ENCODE measurements around the gene TRIM61. TPM values are rescaled to one million over a fixed set of nuclear protein-coding genes. Genes with fewer than 3 reads are reported as not detected.
"Not testable (repeated sequence)": the region's sequence is repeated elsewhere in the genome, so short reads cannot be mapped to it uniquely, and the experiment has no call there.

Gene TRIM61
- total RNA-seq, 1 donor from 2014 or later, result 0.89 TPM

- H3K27ac ChIP-seq, result no peak overlapping the region
- no peaks in the 10 kb centered on the region for H3K9me3 ChIP-seq
- no peaks in the 10 kb centered on the region for H3K4me1 ChIP-seq
- no peak overlapping the region for H3K4me3 ChIP-seq
- H3K27me3 ChIP-seq (ENCODE audit: low read depth), result no peaks in the 10 kb centered on the region
- TF ChIP-seq, protein P1, sequence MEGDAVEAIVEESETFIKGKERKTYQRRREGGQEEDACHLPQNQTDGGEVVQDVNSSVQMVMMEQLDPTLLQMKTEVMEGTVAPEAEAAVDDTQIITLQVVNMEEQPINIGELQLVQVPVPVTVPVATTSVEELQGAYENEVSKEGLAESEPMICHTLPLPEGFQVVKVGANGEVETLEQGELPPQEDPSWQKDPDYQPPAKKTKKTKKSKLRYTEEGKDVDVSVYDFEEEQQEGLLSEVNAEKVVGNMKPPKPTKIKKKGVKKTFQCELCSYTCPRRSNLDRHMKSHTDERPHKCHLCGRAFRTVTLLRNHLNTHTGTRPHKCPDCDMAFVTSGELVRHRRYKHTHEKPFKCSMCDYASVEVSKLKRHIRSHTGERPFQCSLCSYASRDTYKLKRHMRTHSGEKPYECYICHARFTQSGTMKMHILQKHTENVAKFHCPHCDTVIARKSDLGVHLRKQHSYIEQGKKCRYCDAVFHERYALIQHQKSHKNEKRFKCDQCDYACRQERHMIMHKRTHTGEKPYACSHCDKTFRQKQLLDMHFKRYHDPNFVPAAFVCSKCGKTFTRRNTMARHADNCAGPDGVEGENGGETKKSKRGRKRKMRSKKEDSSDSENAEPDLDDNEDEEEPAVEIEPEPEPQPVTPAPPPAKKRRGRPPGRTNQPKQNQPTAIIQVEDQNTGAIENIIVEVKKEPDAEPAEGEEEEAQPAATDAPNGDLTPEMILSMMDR (IDR thresholded peaks at IDR 0.05), result no peak
- ATAC-seq, result no peak
- no peaks in the 10 kb centered on the region for H3K36me3 ChIP-seq
- intact Hi-C loops (cut with DNase I), result no loop called here
- DNase-seq, result no peak
These were observed 45.7 kb downstream of the TRIM61 start for GRCh38 chr4:164931551-164932324.

GRCh38 chr4:164930647-164931046 lies 46.8 kb downstream of the TRIM61 start:
- H3K4me3 ChIP-seq, result no peak overlapping the region
- H3K36me3 ChIP-seq, result no peaks in the 10 kb centered on the region
- ATAC-seq (no peak), DNase-seq (no peak)
- no peaks in the 10 kb centered on the region for H3K9me3 ChIP-seq
- TF ChIP-seq, protein P1 (IDR thresholded peaks at IDR 0.05), result no peak
- H3K27me3 ChIP-seq (ENCODE audit: low read depth), result no peaks in the 10 kb centered on the region
- no peak overlapping the region for H3K27ac ChIP-seq
- intact Hi-C loops (cut with DNase I), result no loop called here
- no peaks in the 10 kb centered on the region for H3K4me1 ChIP-seq

DNA sequence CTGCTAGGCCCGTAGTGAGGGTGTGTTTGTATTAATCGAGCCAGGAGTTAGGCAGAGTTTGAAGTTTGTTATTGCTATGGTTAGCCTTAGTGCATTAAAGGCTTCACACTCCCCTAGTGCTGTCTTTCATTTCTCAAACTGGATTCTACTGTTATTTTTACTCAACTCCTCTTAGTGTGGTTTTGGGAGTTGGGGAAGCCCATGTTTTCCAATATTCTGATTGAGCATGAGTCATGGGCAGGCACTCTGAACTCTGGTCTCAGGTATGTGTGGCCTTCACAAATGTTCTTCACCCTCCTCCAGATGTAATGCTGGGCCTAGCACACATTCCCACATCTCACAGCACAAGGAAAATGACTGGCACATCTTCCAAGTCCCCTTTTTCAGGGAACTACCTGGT lies 50.4 kb downstream of the TRIM61 start:
- intact Hi-C loops (cut with DNase I); H3K27me3 ChIP-seq (ENCODE audit: low read depth): not testable (repeated sequence)

DNA sequence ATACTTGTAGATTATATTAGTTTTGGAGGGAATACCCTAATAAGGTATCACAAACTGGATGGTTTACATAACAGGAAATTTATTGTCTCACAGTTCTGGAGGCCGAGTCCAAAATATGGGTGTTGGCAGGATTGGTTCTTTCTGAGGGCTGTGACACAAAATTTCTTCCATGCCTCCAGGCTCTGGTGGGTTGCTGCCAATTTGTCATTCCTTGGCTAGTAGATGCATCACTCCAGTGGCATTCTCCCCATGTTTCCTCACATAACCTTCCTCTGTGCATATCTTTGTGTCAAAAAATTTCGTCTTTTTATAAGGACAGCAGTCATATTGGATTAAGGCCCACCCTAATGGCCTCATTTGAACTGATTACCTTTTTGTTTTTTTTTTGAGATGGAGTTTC lies 51.2 kb downstream of the TRIM61 start:
- H3K27me3 ChIP-seq (ENCODE audit: low read depth), result no peaks in the 10 kb centered on the region
- intact Hi-C loops (cut with DNase I), result no loop called here
- no peak for DNase-seq
- H3K4me3 ChIP-seq, result no peak overlapping the region
- H3K4me1 ChIP-seq, result no peaks in the 10 kb centered on the region
- no peaks in the 10 kb centered on the region for H3K36me3 ChIP-seq
- TF ChIP-seq, protein P1 (IDR thresholded peaks at IDR 0.05), result no peak
- ATAC-seq, result no peak
- H3K9me3 ChIP-seq, result no peaks in the 10 kb centered on the region
- no peak overlapping the region for H3K27ac ChIP-seq

More for the DNA sequence above, 50.4 kb downstream of the TRIM61 start:
- not testable (repeated sequence) for H3K27ac ChIP-seq, H3K9me3 ChIP-seq, H3K4me1 ChIP-seq, DNase-seq, ATAC-seq, H3K4me3 ChIP-seq, H3K36me3 ChIP-seq

DNA sequence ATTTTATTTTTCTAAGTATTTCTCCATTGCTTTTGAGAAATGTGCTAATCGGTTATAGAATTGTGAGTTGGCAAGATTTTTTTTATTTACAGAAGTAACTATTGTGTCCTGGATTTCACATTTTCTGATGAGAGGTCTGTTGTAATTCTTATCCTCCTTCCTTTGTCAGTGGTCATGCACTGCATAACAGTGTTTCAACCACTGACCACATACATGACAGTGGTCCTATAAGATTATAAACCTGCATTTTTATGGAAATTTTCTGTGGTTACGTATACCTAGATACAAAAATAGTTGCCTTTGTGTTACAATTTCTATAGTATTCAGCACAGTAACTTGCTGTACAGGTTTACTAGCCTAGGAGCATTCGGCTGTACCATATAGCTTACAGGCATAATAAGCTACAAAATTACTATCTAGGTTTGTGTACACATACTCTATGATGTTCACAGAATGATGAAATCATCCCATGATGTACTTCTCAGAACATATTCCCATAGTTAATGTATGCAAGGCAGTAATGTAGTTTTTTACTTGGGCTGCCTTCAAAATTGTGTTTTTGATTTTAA lies 52.7 kb downstream of the TRIM61 start:
- no peaks in the 10 kb centered on the region for H3K36me3 ChIP-seq
- no peak for DNase-seq
- H3K4me1 ChIP-seq, result no peaks in the 10 kb centered on the region
- intact Hi-C loops (cut with DNase I), result no loop called here
- no peak overlapping the region for H3K4me3 ChIP-seq
- TF ChIP-seq, protein P1 (IDR thresholded peaks at IDR 0.05), result no peak
- no peaks in the 10 kb centered on the region for H3K9me3 ChIP-seq
- no peak overlapping the region for H3K27ac ChIP-seq
- no peaks in the 10 kb centered on the region for H3K27me3 ChIP-seq (ENCODE audit: low read depth)
- ATAC-seq, result no peak

- H3K9me3 ChIP-seq, result no peaks in the 10 kb centered on the region
- no peak overlapping the region for H3K4me3 ChIP-seq
- DNase-seq (no peak), ATAC-seq (no peak)
- no peaks in the 10 kb centered on the region for H3K27me3 ChIP-seq (ENCODE audit: low read depth)
- TF ChIP-seq, protein P1 (IDR thresholded peaks at IDR 0.05), result no peak
- H3K27ac ChIP-seq, result no peak overlapping the region
- H3K36me3 ChIP-seq, result no peaks in the 10 kb centered on the region
- intact Hi-C loops (cut with DNase I), result no loop called here
- no peaks in the 10 kb centered on the region for H3K4me1 ChIP-seq
These were observed 58.5 kb downstream of the TRIM61 start for GRCh38 chr4:164918956-164919355.
